ELR (cell line): Measurements from ENCODE around the gene ST6GALNAC5.
A peak's percentile ranks its signal among the peaks of the same experiment; 100 is the strongest.

Source experiments
- DNase-seq: peaks from one replicate; pipeline ENCODE4 v3.0.0-alpha.2; 2015; ENCODE audit warnings: low read depth

Gene ST6GALNAC5

DNA sequence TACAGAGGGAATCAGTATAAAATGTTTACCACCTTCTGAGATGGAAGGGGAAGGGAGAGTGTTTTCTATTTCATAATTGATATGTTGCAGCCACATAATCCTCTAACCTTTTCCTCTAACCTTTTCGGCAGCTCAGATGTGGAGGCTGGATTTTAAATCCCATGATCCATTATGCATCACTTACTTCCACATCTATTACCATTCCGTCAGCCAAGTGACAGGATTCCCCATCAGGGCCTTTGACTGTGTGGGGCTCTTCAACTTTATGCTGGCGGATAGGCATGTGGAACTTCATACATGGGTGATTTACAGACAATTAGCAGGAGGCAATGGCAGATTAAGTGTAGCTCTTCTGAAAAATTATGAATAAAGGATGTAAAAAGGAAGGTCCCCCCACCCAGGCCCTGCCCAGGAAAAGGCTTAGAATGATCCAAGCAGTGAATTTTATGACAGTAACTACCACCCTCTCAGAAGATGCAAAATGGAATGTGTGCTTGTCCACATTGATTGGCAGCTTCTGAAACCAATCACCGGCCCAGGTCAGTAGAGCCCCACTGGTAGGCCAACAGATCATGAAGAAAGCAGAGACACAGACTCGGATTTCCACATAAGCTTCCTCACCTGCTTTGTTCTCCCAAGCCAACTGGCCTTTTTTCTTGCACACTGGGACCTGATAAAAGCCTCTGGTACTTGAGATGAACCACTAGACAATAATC is 147.0 kb downstream of the ST6GALNAC5 start:
- DNase-seq = no peak

DNA sequence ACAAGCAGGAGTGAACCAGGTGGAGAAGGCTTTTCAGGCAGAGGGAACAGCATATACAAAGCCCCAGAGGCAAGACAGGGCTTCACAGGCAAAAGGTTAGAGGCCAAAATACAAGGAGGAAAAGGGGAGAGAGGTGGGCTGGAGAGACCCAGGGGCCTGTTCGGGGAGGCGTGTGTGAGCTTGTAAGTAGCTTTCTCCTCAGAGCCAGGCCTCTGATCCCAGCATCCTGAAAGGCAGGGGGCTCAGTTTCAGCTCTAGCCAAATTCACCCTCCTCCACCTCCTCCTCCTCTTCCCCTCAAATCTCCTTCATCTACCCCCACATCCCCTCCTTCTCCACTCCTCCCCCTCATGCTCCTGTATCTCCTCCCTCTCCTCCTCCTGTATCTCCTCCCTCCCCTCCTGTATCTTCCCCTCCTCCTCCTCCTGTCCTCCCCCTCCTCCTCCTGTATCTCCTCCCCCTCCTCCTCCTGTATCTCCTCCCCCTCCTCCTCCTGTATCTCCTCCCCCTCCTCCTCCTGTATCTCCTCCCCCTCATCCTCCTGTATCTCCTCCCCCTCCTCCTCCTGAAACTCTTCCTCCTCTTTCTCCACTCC is 148.6 kb downstream of the ST6GALNAC5 start:
- no peak for DNase-seq

GRCh38 chr1:77016386-77016985 is 149.2 kb downstream of the ST6GALNAC5 start:
- no peak for DNase-seq

- DNase-seq = no peak
Measured at GRCh38 chr1:77018311-77018710, 151.0 kb downstream of the ST6GALNAC5 start.

DNA sequence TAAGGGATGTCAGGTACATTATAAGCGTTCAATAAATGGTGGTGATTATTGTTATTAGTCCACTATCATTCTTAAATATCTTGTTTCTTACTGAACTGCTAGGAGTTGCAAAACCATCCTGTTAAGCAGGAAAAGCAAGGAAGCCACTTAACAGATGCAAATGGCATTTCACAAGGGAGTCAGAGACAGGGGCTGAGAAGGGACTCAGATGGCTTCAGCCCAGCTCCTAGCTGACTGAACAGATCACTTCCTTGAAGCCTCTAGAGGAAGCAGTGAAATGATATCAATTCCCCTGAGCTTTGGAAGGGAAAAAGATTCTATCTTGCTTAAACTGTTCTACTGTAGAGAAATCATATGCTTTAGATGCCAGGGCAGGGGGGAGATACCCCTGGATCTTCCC is 151.5 kb downstream of the ST6GALNAC5 start:
- DNase-seq = no peak

DNA sequence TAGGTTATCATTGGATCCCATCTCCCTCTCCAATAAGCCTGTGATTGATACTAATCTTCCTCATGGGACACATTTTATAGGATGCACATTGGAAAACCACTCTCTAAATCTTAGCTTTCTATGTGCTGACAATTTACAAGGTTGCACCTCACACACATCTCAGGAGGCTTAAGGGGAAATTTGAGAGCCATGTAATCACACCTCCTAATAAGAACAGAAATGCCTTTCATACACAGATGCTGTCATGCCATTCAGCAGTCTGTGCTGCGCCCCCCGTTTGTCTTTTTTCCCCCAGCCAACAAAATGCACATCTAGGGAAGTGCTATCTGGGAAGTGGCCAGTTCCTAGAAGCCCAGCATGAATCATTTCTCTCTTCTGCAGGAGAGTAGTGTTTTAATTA is 154.5 kb downstream of the ST6GALNAC5 start:
- DNase-seq = no peak

- no peak for DNase-seq
Measured at GRCh38 chr1:77024500-77024899, 157.2 kb downstream of the ST6GALNAC5 start.

- no peak for DNase-seq
Measured at GRCh38 chr1:77025599-77025998, 158.3 kb downstream of the ST6GALNAC5 start.

GRCh38 chr1:77026135-77026534 is 158.9 kb downstream of the ST6GALNAC5 start:
- no peak for DNase-seq

DNA sequence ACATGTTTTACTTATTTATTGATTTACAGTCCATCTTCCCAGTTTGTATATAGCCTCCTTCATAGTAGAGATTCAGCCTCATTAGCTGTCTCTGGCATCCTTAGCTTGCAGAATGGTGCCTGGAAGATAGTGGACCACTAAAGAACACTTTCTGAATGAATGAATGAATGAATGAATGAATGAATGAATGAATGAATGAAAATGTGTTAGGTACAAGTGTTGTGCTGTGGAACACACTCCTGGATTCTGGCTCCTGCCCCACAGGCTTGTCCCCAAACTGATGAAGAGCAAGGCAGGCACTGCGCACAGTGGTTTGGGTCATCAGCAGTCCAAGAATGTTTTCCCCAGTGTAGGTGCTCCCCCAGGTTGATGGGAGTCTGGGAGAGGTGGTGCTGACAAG is 159.4 kb downstream of the ST6GALNAC5 start:
- no peak for DNase-seq

- no peak for DNase-seq
Measured at GRCh38 chr1:77027847-77028246, 160.6 kb downstream of the ST6GALNAC5 start.

DNA sequence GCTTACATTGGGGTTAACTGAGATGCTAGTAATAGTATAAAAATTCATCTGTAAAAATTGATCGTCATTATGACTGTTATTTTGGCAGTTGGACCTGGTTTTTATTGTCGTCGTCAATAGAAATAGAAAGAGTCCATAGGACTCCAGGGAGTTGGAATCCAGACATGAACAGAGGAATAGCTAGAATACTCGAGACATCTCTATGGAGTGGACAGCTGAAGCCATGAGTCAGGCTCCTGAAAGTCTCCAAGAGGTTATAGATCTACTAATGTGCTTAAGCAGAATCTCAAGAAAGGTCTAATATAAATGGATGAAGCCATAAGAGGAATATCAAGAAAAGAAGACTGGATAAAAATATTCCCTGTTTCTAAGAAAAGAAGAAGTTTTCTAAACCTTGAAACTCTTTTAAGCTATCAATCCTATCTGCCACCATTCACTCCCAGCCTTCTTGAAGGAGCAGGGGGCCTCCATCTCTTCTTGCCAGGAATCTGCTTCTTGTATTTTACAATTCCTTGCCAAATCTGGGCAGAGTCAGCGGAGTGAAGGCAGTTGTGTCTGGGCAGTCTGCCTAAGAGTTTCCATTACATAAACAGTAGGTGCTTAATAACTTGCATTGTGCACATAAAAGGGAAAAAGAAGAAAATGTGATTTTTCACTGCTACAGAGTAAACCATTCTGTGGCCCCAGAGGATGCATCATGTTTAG is 163.3 kb downstream of the ST6GALNAC5 start:
- no peak for DNase-seq

GRCh38 chr1:77031106-77031662 is 163.9 kb downstream of the ST6GALNAC5 start:
- peak; percentile 76 for DNase-seq

DNA sequence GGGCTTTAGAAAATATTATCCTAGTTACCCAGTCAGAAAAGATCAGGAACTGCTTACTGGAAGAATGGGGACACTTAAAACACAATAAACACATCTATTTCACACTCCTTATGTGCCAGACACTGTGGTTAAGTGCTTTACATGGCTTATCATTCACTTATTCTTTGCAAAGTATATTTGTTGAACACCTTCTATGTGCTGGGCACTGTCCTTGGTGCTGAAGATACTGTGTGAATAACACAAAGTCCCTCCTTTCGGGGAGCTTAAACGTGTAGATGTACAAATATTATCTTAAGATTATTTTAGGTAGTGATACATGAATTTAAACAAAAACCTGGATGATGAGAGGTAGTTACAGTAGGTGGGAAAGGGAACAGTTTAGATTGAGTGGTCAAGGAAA is 169.3 kb downstream of the ST6GALNAC5 start:
- DNase-seq = peak; percentile 69

- DNase-seq = no peak
Measured at GRCh38 chr1:77037038-77037437, 169.8 kb downstream of the ST6GALNAC5 start.

- DNase-seq = no peak
Measured at GRCh38 chr1:77038000-77038399, 170.7 kb downstream of the ST6GALNAC5 start.

DNA sequence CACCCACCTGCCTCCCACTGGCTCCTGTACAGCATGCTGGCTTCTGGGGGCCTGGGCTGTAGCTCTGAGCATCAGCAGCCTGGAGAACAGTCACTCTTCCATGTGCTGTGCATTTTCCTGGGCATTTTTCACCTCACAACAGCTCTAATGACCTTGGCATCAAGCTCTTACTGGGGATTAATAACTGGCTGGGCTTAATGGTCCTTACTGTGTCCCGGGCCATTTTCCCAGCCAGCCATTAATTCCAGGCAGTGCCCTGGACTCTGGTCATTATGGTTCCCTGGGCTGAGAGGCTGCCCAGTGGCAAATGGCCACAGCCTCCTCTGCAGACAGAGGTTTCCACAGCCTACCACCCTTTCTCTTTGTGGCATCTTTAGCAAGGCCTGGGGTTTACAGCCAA is 171.8 kb downstream of the ST6GALNAC5 start:
- no peak for DNase-seq

DNA sequence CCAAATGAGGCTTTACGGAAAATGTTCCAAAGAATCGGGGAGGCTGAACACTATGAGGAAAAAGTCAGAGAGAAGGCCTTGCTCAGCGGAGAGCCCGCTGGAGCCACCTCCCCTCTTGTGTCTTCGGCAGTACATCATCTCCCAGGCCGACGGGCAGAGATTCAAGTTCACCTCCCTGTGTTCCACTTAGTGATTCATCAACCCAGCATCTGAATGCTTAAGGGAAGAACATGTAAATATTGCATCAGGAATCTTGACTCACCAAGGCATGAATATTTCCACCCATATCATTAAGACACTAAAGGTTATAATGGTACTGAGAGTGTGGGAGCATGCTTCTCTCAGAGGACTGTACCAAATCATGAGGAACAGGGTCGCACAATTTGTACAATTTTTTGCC is 172.5 kb downstream of the ST6GALNAC5 start:
- peak; percentile 98 for DNase-seq

- no peak for DNase-seq
Measured at GRCh38 chr1:77040826-77041225, 173.5 kb downstream of the ST6GALNAC5 start.

DNA sequence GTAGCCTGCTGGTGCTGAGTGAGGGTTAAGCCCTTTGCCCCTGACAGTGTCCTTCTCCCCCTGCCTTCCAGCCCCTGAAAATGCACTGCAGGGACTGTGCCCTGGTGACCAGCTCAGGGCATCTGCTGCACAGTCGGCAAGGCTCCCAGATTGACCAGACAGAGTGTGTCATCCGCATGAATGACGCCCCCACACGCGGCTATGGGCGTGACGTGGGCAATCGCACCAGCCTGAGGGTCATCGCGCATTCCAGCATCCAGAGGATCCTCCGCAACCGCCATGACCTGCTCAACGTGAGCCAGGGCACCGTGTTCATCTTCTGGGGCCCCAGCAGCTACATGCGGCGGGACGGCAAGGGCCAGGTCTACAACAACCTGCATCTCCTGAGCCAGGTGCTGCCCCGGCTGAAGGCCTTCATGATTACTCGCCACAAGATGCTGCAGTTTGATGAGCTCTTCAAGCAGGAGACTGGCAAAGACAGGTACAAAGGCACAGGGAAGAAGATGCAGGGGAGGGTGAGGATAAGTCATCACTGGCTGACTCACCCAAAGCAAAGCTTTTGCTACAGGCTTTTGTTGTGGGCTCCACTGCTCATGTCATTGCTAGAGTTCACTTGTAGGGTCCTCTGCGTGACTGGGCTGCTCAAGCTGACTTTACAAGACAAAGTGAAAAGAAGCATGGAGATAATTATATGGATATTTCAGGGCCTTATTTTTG is 177.0 kb downstream of the ST6GALNAC5 start:
- peak; percentile 69 for DNase-seq

- DNase-seq = no peak
Measured at GRCh38 chr1:77047575-77047974, 180.3 kb downstream of the ST6GALNAC5 start.
